IMR-90 (cell line): Measurements from ENCODE around the gene HDHD2.
"Not testable (repeated sequence)": the region's sequence is repeated elsewhere in the genome, so short reads cannot be mapped to it uniquely, and the experiment has no call there.

ENCODE experiments used
- BHLHE40 ChIP-seq: fragments of 150-350 bp; IDR thresholded peaks from 2 replicates; pipeline ENCODE4 v1.6.1; 2016; ENCODE audit warnings: mild to moderate bottlenecking, low read depth, low read length
- CTCF ChIP-seq: conservative IDR thresholded peaks from 2 replicates; pipeline ENCODE4 v1.5.1; 2012; ENCODE audit warnings: mild to moderate bottlenecking, low read depth, low read length, improper control_type of control experiment
- FOS ChIP-seq: fragments of 150-350 bp; IDR thresholded peaks from 2 replicates; pipeline ENCODE4 v1.6.1; 2016; ENCODE audit warnings: low read depth, low read length
- MAZ ChIP-seq: IDR thresholded peaks from 2 replicates; pipeline ENCODE4 v1.6.1; 2012; ENCODE audit warnings: low read depth, mild to moderate bottlenecking, low read length, improper control_type of control experiment, moderate library complexity, borderline replicate concordance
- MXI1 ChIP-seq: IDR thresholded peaks from 2 replicates; pipeline ENCODE4 v1.6.1; 2012; ENCODE audit warnings: low read depth, mild to moderate bottlenecking, low read length, moderate library complexity, borderline replicate concordance
- POLR2A ChIP-seq: IDR thresholded peaks from 2 replicates; pipeline ENCODE4 v1.6.1; 2012; ENCODE audit warnings: mild to moderate bottlenecking, low read depth, low read length
- RAD21 ChIP-seq: IDR thresholded peaks from 2 replicates; pipeline ENCODE4 v1.6.1; 2012; ENCODE audit warnings: low read length, improper control_type of control experiment
- RFX5 ChIP-seq: IDR thresholded peaks from 2 replicates; pipeline ENCODE4 v1.8.0; 2012; ENCODE audit warnings: low read depth, mild to moderate bottlenecking, low read length, moderate library complexity
- USF2 ChIP-seq: fragments of 150-350 bp; IDR thresholded peaks from 2 replicates; pipeline ENCODE4 v1.6.1; 2017; ENCODE audit warnings: mild to moderate bottlenecking, antibody characterized with exemption, low read length, low read depth
- TF ChIP-seq, protein P1 (sequence below): fragments of 150-350 bp; IDR thresholded peaks from 2 replicates; pipeline ENCODE4 v1.6.1; 2016; ENCODE audit warnings: low read depth, mild to moderate bottlenecking, low read length, moderate library complexity, borderline replicate concordance

GRCh38 chr18:47158404-47158803 lies 8.1 kb upstream of the HDHD2 start:
- TF ChIP-seq CTCF, RAD21, USF2, FOS, POLR2A, MXI1, RFX5, MAZ, BHLHE40: not testable (repeated sequence)
- TF ChIP-seq, protein P1, sequence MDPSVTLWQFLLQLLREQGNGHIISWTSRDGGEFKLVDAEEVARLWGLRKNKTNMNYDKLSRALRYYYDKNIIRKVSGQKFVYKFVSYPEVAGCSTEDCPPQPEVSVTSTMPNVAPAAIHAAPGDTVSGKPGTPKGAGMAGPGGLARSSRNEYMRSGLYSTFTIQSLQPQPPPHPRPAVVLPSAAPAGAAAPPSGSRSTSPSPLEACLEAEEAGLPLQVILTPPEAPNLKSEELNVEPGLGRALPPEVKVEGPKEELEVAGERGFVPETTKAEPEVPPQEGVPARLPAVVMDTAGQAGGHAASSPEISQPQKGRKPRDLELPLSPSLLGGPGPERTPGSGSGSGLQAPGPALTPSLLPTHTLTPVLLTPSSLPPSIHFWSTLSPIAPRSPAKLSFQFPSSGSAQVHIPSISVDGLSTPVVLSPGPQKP = not testable (repeated sequence)
